ENCODE data around the gene LCTL. TPM values are rescaled to one million over a fixed set of nuclear protein-coding genes. Genes with fewer than 3 reads are reported as not detected.

LCTL gene, protein sequence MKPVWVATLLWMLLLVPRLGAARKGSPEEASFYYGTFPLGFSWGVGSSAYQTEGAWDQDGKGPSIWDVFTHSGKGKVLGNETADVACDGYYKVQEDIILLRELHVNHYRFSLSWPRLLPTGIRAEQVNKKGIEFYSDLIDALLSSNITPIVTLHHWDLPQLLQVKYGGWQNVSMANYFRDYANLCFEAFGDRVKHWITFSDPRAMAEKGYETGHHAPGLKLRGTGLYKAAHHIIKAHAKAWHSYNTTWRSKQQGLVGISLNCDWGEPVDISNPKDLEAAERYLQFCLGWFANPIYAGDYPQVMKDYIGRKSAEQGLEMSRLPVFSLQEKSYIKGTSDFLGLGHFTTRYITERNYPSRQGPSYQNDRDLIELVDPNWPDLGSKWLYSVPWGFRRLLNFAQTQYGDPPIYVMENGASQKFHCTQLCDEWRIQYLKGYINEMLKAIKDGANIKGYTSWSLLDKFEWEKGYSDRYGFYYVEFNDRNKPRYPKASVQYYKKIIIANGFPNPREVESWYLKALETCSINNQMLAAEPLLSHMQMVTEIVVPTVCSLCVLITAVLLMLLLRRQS
- not detected for total RNA-seq

DNA sequence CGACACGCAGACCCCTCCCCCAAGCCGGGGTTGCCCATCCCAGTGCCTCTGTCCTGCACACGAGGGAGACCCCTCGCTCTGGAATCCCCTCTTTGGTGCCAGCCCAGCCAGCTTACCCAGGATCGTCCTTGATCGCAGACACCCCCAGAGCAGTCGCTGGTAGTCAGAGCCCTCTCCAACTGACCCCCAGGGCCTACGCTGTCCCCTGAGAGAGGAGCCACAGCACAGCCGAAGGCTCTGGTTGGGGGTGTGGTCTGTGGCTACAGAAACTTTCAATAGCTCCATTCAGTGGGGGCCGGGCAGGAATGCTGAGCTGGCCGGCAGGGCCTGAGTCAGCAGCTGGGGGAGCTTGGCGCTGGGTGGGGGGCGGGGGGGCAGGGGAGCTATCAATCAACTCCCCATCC, at the start of gene LCTL:
LCTL (minus strand) TSS at position 258 of the 404 bp plus-strand sequence. CDS start 633 bp downstream, outside the sequence.
- no peak for TF ChIP-seq POLR2A (IDR thresholded peaks at IDR 0.05)
- TF ChIP-seq, protein P1, sequence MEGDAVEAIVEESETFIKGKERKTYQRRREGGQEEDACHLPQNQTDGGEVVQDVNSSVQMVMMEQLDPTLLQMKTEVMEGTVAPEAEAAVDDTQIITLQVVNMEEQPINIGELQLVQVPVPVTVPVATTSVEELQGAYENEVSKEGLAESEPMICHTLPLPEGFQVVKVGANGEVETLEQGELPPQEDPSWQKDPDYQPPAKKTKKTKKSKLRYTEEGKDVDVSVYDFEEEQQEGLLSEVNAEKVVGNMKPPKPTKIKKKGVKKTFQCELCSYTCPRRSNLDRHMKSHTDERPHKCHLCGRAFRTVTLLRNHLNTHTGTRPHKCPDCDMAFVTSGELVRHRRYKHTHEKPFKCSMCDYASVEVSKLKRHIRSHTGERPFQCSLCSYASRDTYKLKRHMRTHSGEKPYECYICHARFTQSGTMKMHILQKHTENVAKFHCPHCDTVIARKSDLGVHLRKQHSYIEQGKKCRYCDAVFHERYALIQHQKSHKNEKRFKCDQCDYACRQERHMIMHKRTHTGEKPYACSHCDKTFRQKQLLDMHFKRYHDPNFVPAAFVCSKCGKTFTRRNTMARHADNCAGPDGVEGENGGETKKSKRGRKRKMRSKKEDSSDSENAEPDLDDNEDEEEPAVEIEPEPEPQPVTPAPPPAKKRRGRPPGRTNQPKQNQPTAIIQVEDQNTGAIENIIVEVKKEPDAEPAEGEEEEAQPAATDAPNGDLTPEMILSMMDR (IDR thresholded peaks at IDR 0.05): no peak
- no peak for TF ChIP-seq POLR2AphosphoS5 (IDR thresholded peaks at IDR 0.05; ENCODE audit: insufficient read depth in 1 of 2, low read depth in 1 of 2)
- no peaks in the 10 kb centered on the region for H3K9me3 ChIP-seq
- no peaks in the 10 kb centered on the region for H3K36me3 ChIP-seq
- H3K4me1 ChIP-seq: no peaks in the 10 kb centered on the region
- intact Hi-C loops (cut with DNase I): no loop called here
- no peaks in the 10 kb centered on the region for H3K27me3 ChIP-seq
- DNase-seq (ENCODE audit: extremely low spot score in 2 of 2): no peak
- no peak within 1 kb of the TSS for H3K4me3 ChIP-seq
- H3K27ac ChIP-seq: no peak within 1 kb of the TSS

DNA sequence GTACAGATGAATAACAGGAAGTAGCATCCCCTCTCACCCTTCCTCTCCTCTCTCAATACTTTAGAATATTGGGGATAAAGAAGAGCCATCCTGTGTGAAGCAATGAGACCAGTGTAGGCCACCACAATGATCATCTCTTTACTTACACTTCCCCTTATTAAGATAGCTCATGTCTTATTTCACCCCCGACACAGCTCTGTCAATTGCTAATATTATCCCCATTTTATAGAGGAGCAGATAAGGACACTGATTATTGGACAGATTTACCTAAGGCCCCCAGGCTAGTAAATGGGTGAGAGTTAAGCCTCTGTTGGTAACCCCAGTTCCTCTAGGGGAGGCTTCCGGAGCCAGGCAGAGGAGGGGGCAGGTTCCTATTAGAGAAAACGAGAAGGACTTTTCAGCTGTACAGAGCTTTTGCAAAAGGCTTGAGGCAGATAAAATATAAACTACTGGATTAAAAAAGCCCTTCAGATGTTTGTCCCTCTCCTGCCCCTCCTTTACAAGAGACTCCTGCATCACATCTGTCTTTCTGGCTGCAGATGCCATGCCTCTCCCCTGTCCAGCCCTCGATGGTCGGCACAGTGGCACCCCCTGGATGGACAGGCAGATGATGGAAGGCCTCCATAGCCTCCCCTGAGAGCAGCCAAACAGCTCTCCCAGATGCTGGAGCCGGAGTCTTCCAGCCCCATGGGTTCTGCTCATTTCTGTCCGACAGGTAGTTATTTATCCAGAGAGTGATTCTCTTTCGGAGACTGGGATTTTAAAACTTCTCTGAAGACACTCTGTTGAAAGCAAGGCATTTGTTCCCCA, 49.4 kb upstream of the LCTL start:
- intact Hi-C loops (cut with DNase I): loop anchor here (5.0 kb wide), 1 partner anchor 237 kb away; no protein-coding TSS in a partner anchor
- no peaks in the 10 kb centered on the region for H3K27me3 ChIP-seq
- H3K4me3 ChIP-seq: no peak overlapping the region
- TF ChIP-seq, protein P1 (IDR thresholded peaks at IDR 0.05): no peak
- TF ChIP-seq POLR2AphosphoS5 (IDR thresholded peaks at IDR 0.05; ENCODE audit: insufficient read depth in 1 of 2, low read depth in 1 of 2) (no peak), POLR2A (IDR thresholded peaks at IDR 0.05) (no peak)
- H3K36me3 ChIP-seq: no peaks in the 10 kb centered on the region
- peaks cover 30% of the 10 kb centered on the region for H3K4me1 ChIP-seq
- H3K27ac ChIP-seq: no peak overlapping the region
- no peak for DNase-seq (ENCODE audit: extremely low spot score in 2 of 2)
- no peaks in the 10 kb centered on the region for H3K9me3 ChIP-seq

DNA sequence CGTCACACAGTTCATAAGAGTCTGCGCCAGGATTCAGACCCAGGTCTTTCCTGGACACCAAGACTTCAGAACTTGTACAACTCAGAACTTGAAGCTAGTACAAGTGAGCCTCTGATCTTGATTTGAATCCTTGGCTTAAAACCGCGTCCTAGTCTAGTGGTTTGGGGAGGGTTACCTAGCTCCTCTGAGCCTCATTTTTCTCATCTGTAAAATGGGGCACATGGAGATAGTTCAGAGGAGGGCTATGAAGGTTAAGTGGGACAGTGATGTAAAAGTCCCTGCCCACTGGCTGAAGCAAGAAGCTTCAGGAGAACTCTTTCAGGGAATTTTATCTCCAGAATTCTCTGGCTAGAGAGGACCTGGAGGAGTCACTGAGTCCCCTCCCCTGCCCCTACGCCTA, 48.7 kb upstream of the LCTL start:
- Histone ChIP-seq H3K36me3 (no peaks in the 10 kb centered on the region), H3K27ac (no peak overlapping the region), H3K27me3 (no peaks in the 10 kb centered on the region), H3K4me1 (peaks cover 26% of the 10 kb centered on the region), H3K4me3 (no peak overlapping the region), H3K9me3 (no peaks in the 10 kb centered on the region)
- no peak for DNase-seq (ENCODE audit: extremely low spot score in 2 of 2)
- TF ChIP-seq, protein P1 (IDR thresholded peaks at IDR 0.05): no peak
- TF ChIP-seq POLR2A (IDR thresholded peaks at IDR 0.05) (no peak), POLR2AphosphoS5 (IDR thresholded peaks at IDR 0.05; ENCODE audit: insufficient read depth in 1 of 2, low read depth in 1 of 2) (no peak)
- intact Hi-C loops (cut with DNase I): no loop called here

DNA sequence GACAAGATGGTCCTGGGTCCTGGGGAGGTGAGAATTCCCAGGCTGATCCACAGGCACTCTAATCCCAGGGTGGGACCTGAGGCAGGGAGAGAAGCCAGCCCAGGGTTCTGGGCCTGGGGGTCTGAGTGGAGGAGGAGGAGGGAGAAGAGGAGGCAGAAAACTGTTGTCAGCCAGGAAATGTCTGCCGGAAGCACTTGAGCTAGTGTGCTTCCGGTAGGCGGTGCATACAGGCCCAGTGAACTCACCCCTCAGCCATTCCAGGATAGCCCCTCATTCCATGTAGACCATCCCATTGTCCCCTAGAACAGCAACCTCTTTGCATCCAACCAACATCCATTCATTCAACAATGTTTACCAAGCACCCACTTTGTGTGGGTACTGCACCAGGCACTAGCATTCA, 47.9 kb upstream of the LCTL start:
- no peaks in the 10 kb centered on the region for H3K9me3 ChIP-seq
- H3K36me3 ChIP-seq: no peaks in the 10 kb centered on the region
- H3K27ac ChIP-seq: no peak overlapping the region
- intact Hi-C loops (cut with DNase I): no loop called here
- TF ChIP-seq, protein P1 (IDR thresholded peaks at IDR 0.05): no peak
- no peak for TF ChIP-seq POLR2A (IDR thresholded peaks at IDR 0.05)
- TF ChIP-seq POLR2AphosphoS5 (IDR thresholded peaks at IDR 0.05; ENCODE audit: insufficient read depth in 1 of 2, low read depth in 1 of 2): no peak
- no peak overlapping the region for H3K4me3 ChIP-seq
- H3K27me3 ChIP-seq: no peaks in the 10 kb centered on the region
- peaks cover 19% of the 10 kb centered on the region for H3K4me1 ChIP-seq
- no peak for DNase-seq (ENCODE audit: extremely low spot score in 2 of 2)

All from vagina (tissue), 2 donors.